GM19025 (cell line): Measurements from ENCODE around the gene KIAA0232.
"Not testable (repeated sequence)": the region's sequence is repeated elsewhere in the genome, so short reads cannot be mapped to it uniquely, and the experiment has no call there.

Source experiments
- ATAC-seq: cut with Tn5 transposase; IDR thresholded peaks from one replicate; pipeline ENCODE4 v1.9.1; 2021; ENCODE audit warnings: mild to moderate bottlenecking, low read depth, moderate library complexity; ENCODE audit not compliant: unreplicated experiment

Gene KIAA0232

DNA sequence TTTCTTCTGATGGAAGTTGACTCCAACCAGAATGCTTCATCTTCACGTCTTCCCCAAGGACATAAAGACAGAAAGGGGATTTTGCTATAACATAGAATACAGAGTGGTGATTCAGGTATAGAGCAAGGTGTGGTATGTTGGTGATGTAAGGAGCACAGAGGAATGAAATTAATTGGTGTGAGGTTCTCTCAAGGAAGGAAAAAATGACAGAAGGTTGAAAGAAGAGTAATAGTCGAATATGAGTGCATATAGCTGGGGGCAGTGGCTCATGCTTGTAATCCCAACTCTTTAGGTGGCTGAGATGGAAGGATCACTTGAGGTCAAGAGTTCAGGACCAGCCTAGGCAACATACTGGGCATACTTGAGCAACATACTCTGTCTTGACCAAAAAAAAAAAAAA lies 20.1 kb downstream of the KIAA0232 start:
- ATAC-seq: no peak

GRCh38 chr4:6803246-6803645 lies 20.7 kb downstream of the KIAA0232 start:
- ATAC-seq: no peak

DNA sequence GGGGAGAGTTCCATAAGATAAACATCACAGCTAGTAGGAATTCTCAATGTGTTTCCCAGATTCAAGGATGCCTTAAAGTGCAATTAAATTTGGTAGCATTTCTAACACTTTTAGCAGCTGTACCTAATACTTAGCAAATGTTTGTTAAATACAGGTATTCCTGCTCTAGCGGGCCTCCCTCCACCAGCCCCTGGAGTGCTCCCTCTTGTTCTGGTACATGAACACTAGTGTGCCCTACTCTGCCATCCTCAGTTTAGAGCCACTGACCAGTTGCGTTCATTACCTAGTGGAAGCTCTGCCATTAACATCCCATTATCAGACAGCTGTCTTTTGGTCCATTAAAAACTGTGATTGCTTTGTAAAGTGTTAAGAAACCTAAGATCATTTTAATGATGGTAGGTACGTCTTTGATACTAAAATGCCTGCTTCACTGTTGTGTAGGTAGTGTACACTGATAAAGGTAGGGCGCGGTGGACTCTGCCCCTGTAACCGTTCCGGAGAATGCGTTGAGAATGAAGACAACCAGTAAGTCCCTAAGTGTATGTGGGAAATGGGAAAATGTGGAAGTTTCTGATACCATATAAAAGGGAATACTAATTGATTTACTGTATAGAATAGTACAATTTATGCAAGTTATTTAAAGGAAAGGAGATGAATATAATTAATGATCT lies 21.7 kb downstream of the KIAA0232 start:
- no peak for ATAC-seq

GRCh38 chr4:6806924-6807626 lies 24.5 kb downstream of the KIAA0232 start:
- ATAC-seq: no peak

GRCh38 chr4:6808259-6808658 lies 25.7 kb downstream of the KIAA0232 start:
- ATAC-seq: no peak

- no peak for ATAC-seq
These were observed 28.6 kb downstream of the KIAA0232 start for GRCh38 chr4:6811165-6811564.

GRCh38 chr4:6812766-6813165 lies 30.2 kb downstream of the KIAA0232 start:
- ATAC-seq: no peak

- ATAC-seq: no peak
These were observed 31.2 kb downstream of the KIAA0232 start for GRCh38 chr4:6813725-6814124.

- ATAC-seq: no peak
These were observed 32.7 kb downstream of the KIAA0232 start for GRCh38 chr4:6815029-6815836.

GRCh38 chr4:6819295-6819694 lies 36.8 kb downstream of the KIAA0232 start:
- ATAC-seq: no peak

DNA sequence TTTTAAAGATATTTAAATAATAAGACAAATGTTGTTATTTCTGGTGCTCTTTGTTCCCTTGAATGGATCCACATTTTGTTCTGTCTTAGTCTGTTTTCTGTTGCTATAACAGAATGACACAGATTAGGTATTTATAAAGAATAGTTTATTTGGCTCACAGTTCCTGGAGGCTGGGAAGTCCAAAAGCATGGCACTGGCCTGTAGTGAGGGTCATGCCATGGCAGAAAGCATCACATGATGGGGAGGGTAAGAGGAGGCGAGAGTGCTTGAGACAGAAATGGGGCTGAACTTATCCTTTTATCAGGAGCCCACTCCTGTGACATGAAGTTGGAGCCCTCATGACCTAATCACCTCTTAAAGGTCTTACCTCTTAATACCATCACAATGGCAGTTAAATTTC lies 38.2 kb downstream of the KIAA0232 start:
- ATAC-seq: no peak

GRCh38 chr4:6824071-6824470 lies 41.5 kb downstream of the KIAA0232 start:
- no peak for ATAC-seq

GRCh38 chr4:6824772-6825402 lies 42.4 kb downstream of the KIAA0232 start:
- ATAC-seq: no peak

- ATAC-seq: no peak
These were observed 42.9 kb downstream of the KIAA0232 start for GRCh38 chr4:6825403-6825802.

- ATAC-seq: no peak
These were observed 44.4 kb downstream of the KIAA0232 start for GRCh38 chr4:6826781-6827508.

- ATAC-seq: no peak
These were observed 46.6 kb downstream of the KIAA0232 start for GRCh38 chr4:6829086-6829485.

GRCh38 chr4:6834867-6835266 lies 52.3 kb downstream of the KIAA0232 start:
- ATAC-seq: no peak

DNA sequence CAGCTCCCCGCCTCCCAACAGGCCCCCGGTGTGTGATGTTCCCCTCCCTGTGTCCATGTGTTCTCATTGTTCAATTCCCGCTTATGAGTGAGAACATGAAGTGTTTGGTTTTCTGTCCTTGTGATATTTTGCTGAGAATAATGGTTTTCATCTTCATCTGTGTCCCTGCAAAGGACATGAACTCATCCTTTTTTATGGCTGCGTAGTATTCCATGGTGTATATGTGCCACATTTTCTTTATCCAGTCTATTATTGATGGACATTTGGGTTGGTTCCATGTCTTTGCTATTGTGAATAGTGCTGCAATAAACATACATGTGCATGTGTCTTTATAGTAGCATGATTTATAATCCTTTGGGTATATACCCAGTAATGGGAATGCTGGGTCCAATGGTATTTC lies 53.1 kb downstream of the KIAA0232 start:
- ATAC-seq: not testable (repeated sequence)

DNA sequence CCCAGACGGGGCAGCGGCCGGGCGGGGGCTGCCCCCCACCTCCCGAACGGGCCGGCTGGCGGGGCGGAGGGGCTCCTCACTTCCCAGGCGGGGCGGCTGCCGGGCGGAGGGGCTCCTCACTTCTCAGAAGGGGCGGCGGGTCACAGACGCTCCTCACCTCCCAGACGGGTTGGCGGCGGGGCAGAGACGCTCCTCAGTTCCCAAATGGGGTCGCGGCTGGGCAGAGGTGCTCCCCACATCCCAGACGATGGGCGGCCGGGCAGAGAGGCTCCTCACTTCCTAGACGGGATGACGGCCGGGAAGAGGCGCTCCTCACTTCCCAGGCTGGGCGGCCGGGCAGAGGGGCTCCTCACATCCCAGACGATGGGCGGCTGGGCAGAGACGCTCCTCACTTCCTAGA lies 54.6 kb downstream of the KIAA0232 start:
- ATAC-seq: not testable (repeated sequence)

DNA sequence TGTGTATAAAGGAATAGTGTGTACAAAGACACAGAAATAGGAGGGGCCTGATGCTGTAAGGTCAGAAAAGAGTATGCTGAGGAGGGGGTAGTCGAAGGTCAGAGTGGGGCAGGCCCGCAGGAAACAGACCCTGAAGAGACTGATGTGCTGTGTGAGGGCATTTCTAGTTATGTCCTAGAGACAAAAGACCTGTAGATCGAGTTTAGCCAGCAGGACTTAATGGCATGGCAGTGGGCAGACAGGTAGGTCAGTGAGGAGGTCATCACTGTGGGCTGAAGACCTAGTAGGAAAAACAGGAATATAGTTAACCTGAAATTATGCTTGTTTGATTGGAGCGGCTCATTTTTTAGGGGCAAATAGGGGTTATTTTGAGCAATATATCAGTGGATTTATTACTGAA lies 57.1 kb downstream of the KIAA0232 start:
- ATAC-seq: no peak
